PC-3 (cell line): ENCODE results near the gene CYP11A1. TPM values are rescaled to one million over a fixed set of nuclear protein-coding genes. Genes with fewer than 3 reads are reported as not detected.
A peak's percentile ranks its signal among the peaks of the same experiment; 100 is the strongest.

Experiments
- ATAC-seq: fragments of 200-7000 bp; cut with Tn5 transposase; 2 replicates; pipeline ENCODE4 v1.9.1; 2020; ENCODE audit warnings: mild to moderate bottlenecking, moderate library complexity
- BruUV-seq: library from RNA; stranded (reverse); fragments of 400-500 nt; replicated peaks from 2 replicates; lab custom pipeline; 2021; lab: Mats Ljungman, UMichigan
- CTCF ChIA-PET: fragments of 300-600 bp; sonication (Branson Sonifier 250); formaldehyde crosslinking; loops from one replicate; lab custom pipeline; 2022; ENCODE audit warnings: antibody characterized with exemption; lab: Charles Lee
- POLR2A ChIA-PET: fragments of 300-600 bp; sonication (Branson Sonifier 250); formaldehyde crosslinking; loops from one replicate; lab custom pipeline; 2022; ENCODE audit warnings: antibody characterized with exemption; ENCODE audit not compliant: unreplicated experiment; lab: Charles Lee
- DNase-seq: peaks from one replicate; pipeline ENCODE4 v3.0.0-alpha.2; 2015
- H2AFZ ChIP-seq: fragments of 300-600 bp; sonication (generic); 2 replicates; pipeline ENCODE4 v1.6.0; 2016; ENCODE audit warnings: antibody characterized with exemption, low read length
- H3F3A ChIP-seq: fragments of 300-600 bp; sonication (generic); one replicate; pipeline ENCODE4 v1.6.0; 2017; ENCODE audit warnings: antibody characterized with exemption, low read length, control low read depth, mild to moderate bottlenecking; ENCODE audit not compliant: unreplicated experiment
- H3K27ac ChIP-seq: fragments of 300-600 bp; sonication (generic); 2 replicates; pipeline ENCODE4 v1.5.1; 2016; ENCODE audit warnings: mild to moderate bottlenecking, low read length
- H3K27me3 ChIP-seq: fragments of 300-600 bp; sonication (generic); 2 replicates; pipeline ENCODE4 v1.6.1; 2016; ENCODE audit warnings: low read length, mixed read lengths
- H3K36me3 ChIP-seq: fragments of 300-600 bp; sonication (generic); 2 replicates; pipeline ENCODE4 v1.6.1; 2016; ENCODE audit warnings: low read depth, mixed run types, low read length, mixed read lengths
- H3K4me1 ChIP-seq: fragments of 300-600 bp; sonication (generic); 2 replicates; pipeline ENCODE4 v1.5.1; 2016; ENCODE audit warnings: low read length; ENCODE audit not compliant: insufficient read depth
- H3K4me2 ChIP-seq: fragments of 300-600 bp; sonication (generic); 2 replicates; pipeline ENCODE4 v1.6.0; 2016; ENCODE audit warnings: low read length
- H3K4me3 ChIP-seq: fragments of 300-600 bp; sonication (generic); 2 replicates; pipeline ENCODE4 v1.5.1; 2016; ENCODE audit warnings: mild to moderate bottlenecking, low read length, mixed read lengths
- H3K79me2 ChIP-seq: fragments of 300-600 bp; sonication (generic); 2 replicates; pipeline ENCODE4 v1.6.1; 2017; ENCODE audit warnings: low read length, mixed read lengths
- H3K9ac ChIP-seq: fragments of 300-600 bp; sonication (generic); 2 replicates; pipeline ENCODE4 v1.6.0; 2016; ENCODE audit warnings: mild to moderate bottlenecking, low read length
- H3K9me2 ChIP-seq: fragments of 300-600 bp; sonication (generic); replicated peaks from 2 replicates; pipeline ENCODE4 v1.6.1; 2016; ENCODE audit warnings: mixed run types, low read length, mixed read lengths
- H3K9me3 ChIP-seq: fragments of 300-600 bp; sonication (generic); 2 replicates; pipeline ENCODE4 v1.6.1; 2016; ENCODE audit warnings: low read length, mixed read lengths
- H4K20me1 ChIP-seq: fragments of 300-600 bp; sonication (generic); 2 replicates; pipeline ENCODE4 v1.6.1; 2016; ENCODE audit warnings: low read length, mixed read lengths
- EZH2 ChIP-seq: fragments of 300-600 bp; sonication (generic); IDR thresholded peaks from one replicate; pipeline ENCODE4 v1.6.1; 2017; ENCODE audit warnings: antibody characterized with exemption, mild to moderate bottlenecking, low read length; ENCODE audit not compliant: unreplicated experiment
- EZH2phosphoT487 ChIP-seq: fragments of 300-600 bp; sonication (generic); IDR thresholded peaks from 2 replicates; pipeline ENCODE4 v1.6.1; 2018; ENCODE audit warnings: mild to moderate bottlenecking, antibody characterized with exemption, low read length, borderline replicate concordance
- intact Hi-C: fragments of 100-400 bp; cut with micrococcal nuclease; formaldehyde crosslinking; loops from 2 replicates; pipeline ENCODE4 v1.9.0; 2023
- total RNA-seq: library from RNA; depleted of rRNA; stranded (reverse); fragments of >200 nt; gene quantifications from 2 replicates; pipeline ENCODE4 v1.2.3, GENCODE V29; 2014
- TF ChIP-seq, protein P1 (sequence below): fragments of 300-600 bp; sonication (generic); conservative IDR thresholded peaks from 2 replicates; pipeline ENCODE4 v1.5.1; 2017; ENCODE audit warnings: antibody characterized with exemption, low read depth, mild to moderate bottlenecking, low read length

Gene CYP11A1
- total RNA-seq, 1 experiment from 2014 or later = 0.18 TPM

DNA sequence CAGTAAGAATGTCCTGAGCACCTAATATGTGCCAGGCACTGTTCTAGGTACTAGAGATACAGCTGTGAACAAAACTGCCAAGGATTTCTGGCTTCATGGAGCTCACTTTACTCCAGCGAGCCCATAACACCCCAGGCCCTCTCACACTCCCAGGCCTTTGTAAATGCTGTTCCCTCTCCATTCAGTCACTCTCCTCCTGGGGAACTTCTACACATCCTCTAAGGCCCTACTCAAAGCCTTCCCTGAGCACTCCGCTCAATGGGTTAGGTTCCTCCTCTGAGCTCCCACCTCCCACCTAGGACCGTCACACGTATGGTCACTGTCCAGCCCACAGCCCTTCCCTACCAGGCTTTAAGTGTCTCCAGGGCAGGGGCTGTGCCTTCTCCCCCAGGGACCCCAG lies 39.1 kb upstream of the CYP11A1 start:
- ChIA-PET POLR2A (interaction anchor here (0.6 to 2.7 kb wide), 2 partner anchors 22 to 129 kb away, joined by 7 to 8 read pairs; no protein-coding TSS in a partner anchor), CTCF (no interaction called here)
- H3K4me1 ChIP-seq = peaks cover 36% of the 10 kb centered on the region
- no peaks in the 10 kb centered on the region for H3K9me2 ChIP-seq
- no peaks in the 10 kb centered on the region for H3K27me3 ChIP-seq
- peak overlapping the region; percentile 37; the same call in 1 of the 2 replicates for H3K9ac ChIP-seq
- H3K9me3 ChIP-seq = no peaks in the 10 kb centered on the region
- peaks cover 13% of the 10 kb centered on the region for H3K36me3 ChIP-seq
- H2AFZ ChIP-seq = no peak overlapping the region
- ATAC-seq (no peak), DNase-seq (no peak)
- intact Hi-C loops = no loop called here
- BruUV-seq = no TSS peak
- no peaks in the 10 kb centered on the region for H4K20me1 ChIP-seq
- no peak overlapping the region for H3K4me3 ChIP-seq
- no peaks in the 10 kb centered on the region; the same call in 1 of the 2 replicates for H3K79me2 ChIP-seq
- no peak overlapping the region for H3K4me2 ChIP-seq
- TF ChIP-seq, protein P1, sequence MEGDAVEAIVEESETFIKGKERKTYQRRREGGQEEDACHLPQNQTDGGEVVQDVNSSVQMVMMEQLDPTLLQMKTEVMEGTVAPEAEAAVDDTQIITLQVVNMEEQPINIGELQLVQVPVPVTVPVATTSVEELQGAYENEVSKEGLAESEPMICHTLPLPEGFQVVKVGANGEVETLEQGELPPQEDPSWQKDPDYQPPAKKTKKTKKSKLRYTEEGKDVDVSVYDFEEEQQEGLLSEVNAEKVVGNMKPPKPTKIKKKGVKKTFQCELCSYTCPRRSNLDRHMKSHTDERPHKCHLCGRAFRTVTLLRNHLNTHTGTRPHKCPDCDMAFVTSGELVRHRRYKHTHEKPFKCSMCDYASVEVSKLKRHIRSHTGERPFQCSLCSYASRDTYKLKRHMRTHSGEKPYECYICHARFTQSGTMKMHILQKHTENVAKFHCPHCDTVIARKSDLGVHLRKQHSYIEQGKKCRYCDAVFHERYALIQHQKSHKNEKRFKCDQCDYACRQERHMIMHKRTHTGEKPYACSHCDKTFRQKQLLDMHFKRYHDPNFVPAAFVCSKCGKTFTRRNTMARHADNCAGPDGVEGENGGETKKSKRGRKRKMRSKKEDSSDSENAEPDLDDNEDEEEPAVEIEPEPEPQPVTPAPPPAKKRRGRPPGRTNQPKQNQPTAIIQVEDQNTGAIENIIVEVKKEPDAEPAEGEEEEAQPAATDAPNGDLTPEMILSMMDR = no peak
- TF ChIP-seq EZH2phosphoT487 = no peak
- TF ChIP-seq EZH2 = no peak
- H3K27ac ChIP-seq = peak overlapping the region; percentile 78
- peaks cover 10% of the 10 kb centered on the region for H3F3A ChIP-seq

DNA sequence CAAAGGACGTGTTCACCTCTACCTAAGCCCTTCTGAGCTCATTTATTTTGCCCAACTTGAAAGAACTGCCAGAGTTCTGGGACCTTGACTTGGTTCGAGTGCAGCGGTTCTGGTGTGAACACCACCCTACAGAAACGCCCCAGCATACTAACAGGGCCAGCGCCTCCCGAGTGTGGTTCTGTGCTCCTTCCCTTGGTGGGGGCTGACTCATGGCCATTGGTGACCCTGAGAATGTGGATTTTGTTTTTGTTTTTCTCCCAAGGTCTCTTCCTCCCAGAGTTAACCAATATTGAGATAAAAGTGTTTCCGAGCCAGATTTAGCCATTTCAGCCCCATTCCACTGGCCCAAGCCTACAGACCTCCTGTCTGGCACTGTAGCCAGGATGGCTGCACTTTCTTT lies 38.4 kb upstream of the CYP11A1 start:
- Histone ChIP-seq H2AFZ (no peak overlapping the region), H3K36me3 (peaks cover 6% of the 10 kb centered on the region; the same call in 1 of the 2 replicates), H3K4me2 (no peak overlapping the region), H3K9me2 (no peaks in the 10 kb centered on the region), H3K27ac (0 out of 2 replicates have a peak overlapping the region, but pooled peaks have one; percentile 78), H4K20me1 (no peaks in the 10 kb centered on the region), H3K9me3 (no peaks in the 10 kb centered on the region), H3K4me3 (no peak overlapping the region), H3K4me1 (peaks cover 43% of the 10 kb centered on the region), H3K27me3 (no peaks in the 10 kb centered on the region), H3F3A (peaks cover 10% of the 10 kb centered on the region), H3K9ac (no peak overlapping the region), H3K79me2 (no peaks in the 10 kb centered on the region)
- ChIA-PET POLR2A (interaction anchor here (2.7 kb wide), 1 partner anchor 21 kb away, joined by 8 read pairs; no protein-coding TSS in a partner anchor), CTCF (no interaction called here)
- TF ChIP-seq EZH2 (no peak), EZH2phosphoT487 (no peak)
- TF ChIP-seq, protein P1 = no peak
- intact Hi-C loops = no loop called here
- no TSS peak for BruUV-seq
- DNase-seq (no peak), ATAC-seq (no peak)

DNA sequence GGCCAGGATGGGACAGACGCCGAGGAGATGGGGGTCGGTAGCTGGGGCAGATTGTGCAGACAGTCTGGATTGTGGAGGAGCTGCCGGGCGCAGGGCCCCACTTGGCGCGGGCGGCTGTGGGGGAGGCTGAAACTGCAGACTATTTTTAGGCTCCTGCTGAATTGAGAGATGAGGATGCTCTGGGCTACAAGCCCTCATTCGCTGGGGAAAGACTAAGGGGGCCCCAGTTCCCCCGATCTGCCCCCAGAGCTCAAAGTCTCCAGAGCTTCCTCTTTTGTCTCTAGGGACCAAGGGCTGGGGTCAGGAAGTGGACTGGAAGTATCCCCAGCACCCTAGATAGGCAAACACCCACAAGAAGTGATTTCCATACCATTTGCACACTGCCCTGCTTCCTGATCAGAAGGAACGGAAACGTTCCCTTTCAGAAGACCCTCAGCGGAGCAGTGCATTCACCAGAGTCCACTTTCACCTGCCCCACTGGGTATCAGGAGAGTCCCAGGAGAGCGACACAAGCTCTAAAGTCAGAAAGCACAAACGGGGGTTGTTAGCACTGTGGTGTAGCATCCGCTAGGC lies 36.6 kb upstream of the CYP11A1 start:
- TF ChIP-seq, protein P1 = no peak
- no peak for TF ChIP-seq EZH2phosphoT487
- no peak for TF ChIP-seq EZH2

More for the DNA sequence above, 36.6 kb upstream of the CYP11A1 start:
- no TSS peak for BruUV-seq
- no peaks in the 10 kb centered on the region for H4K20me1 ChIP-seq
- H3K9ac ChIP-seq = no peak overlapping the region
- intact Hi-C loops = no loop called here
- no peaks in the 10 kb centered on the region for H3K9me3 ChIP-seq
- H3K27me3 ChIP-seq = no peaks in the 10 kb centered on the region
- H2AFZ ChIP-seq = no peak overlapping the region
- DNase-seq (no peak), ATAC-seq (no peak)
- H3K4me1 ChIP-seq = peaks cover 56% of the 10 kb centered on the region
- no peaks in the 10 kb centered on the region for H3K9me2 ChIP-seq
- H3K36me3 ChIP-seq = no peaks in the 10 kb centered on the region
- POLR2A ChIA-PET = no interaction called here
- H3K4me2 ChIP-seq = no peak overlapping the region
- no peak overlapping the region for H3K27ac ChIP-seq
- peaks cover 15% of the 10 kb centered on the region for H3F3A ChIP-seq
- CTCF ChIA-PET = no interaction called here
- H3K4me3 ChIP-seq = no peak overlapping the region
- H3K79me2 ChIP-seq = peaks cover 6% of the 10 kb centered on the region
